Adipocyte (in vitro differentiated cells): Measurements from ENCODE around the gene THAP6.

Experiments
- DNase-seq: peaks from one replicate; pipeline ENCODE4 v3.0.0-alpha.2; 2015; ENCODE audit warnings: low read depth
- H3K27me3 ChIP-seq: replicated peaks from 2 replicates; pipeline ENCODE4 v1.7.0; 2013; ENCODE audit warnings: mild to moderate bottlenecking, low read length, moderate library complexity; ENCODE audit not compliant: control insufficient read depth, insufficient read depth
- H3K36me3 ChIP-seq: 2 replicates; pipeline ENCODE4 v1.7.0; 2013; ENCODE audit warnings: low read length, mild to moderate bottlenecking, moderate library complexity; ENCODE audit not compliant: control insufficient read depth, insufficient read depth, severe bottlenecking
- H3K4me1 ChIP-seq: 2 replicates; pipeline ENCODE4 v1.7.0; 2013; ENCODE audit warnings: mild to moderate bottlenecking, low read length, moderate library complexity; ENCODE audit not compliant: control insufficient read depth, insufficient read depth
- H3K4me3 ChIP-seq: 2 replicates; pipeline ENCODE4 v1.7.0; 2013; ENCODE audit warnings: mild to moderate bottlenecking, low read length, moderate library complexity
- H3K9ac ChIP-seq: 2 replicates; pipeline ENCODE4 v1.7.0; 2013; ENCODE audit warnings: mild to moderate bottlenecking, low read length, moderate library complexity
- H3K9me3 ChIP-seq: 2 replicates; pipeline ENCODE4 v1.7.0; 2013; ENCODE audit warnings: mild to moderate bottlenecking, low read length, moderate library complexity; ENCODE audit not compliant: control insufficient read depth

Gene THAP6

GRCh38 chr4:75547647-75548387, 33.5 kb downstream of the THAP6 start:
- Histone ChIP-seq H3K9ac (no peak overlapping the region), H3K4me1 (no peaks in the 10 kb centered on the region), H3K27me3 (no peaks in the 10 kb centered on the region), H3K4me3 (no peak overlapping the region), H3K9me3 (no peaks in the 10 kb centered on the region), H3K36me3 (no peaks in the 10 kb centered on the region)
- DNase-seq = no peak

DNA sequence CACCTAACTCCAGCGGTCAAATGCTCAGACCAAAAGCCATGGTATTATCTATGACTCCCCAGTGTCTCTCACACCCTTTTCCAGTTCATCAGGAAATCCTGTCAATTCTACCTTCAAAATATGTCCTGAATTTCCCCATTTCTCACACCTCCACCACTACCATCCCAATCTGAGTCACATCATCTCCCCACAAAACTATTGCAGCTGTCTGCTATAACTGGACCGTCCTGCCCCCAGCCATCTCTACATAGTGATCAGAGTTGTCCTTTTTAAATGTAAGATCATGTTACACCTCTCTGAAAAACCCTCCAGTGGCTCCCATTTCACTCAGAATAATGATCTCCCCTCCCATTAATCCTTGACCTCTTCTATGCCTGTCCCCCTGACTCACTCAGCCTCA, 34.7 kb downstream of the THAP6 start:
- no peaks in the 10 kb centered on the region for H3K27me3 ChIP-seq
- H3K9me3 ChIP-seq = no peaks in the 10 kb centered on the region
- H3K4me1 ChIP-seq = no peaks in the 10 kb centered on the region
- H3K9ac ChIP-seq = no peak overlapping the region
- H3K36me3 ChIP-seq = no peaks in the 10 kb centered on the region
- H3K4me3 ChIP-seq = no peak overlapping the region
- DNase-seq = no peak

GRCh38 chr4:75552452-75552851, 38.2 kb downstream of the THAP6 start:
- DNase-seq = no peak
- Histone ChIP-seq H3K27me3 (peaks cover 17% of the 10 kb centered on the region), H3K36me3 (no peaks in the 10 kb centered on the region), H3K9me3 (no peaks in the 10 kb centered on the region), H3K9ac (no peak overlapping the region), H3K4me1 (no peaks in the 10 kb centered on the region), H3K4me3 (no peak overlapping the region)

GRCh38 chr4:75555294-75556164, 41.3 kb downstream of the THAP6 start, which contains the start of gene ODAPH:
TSS of gene ODAPH (plus strand) at chr4:75556066. CDS start at chr4:75556083, 17 bp downstream.
- no peaks in the 10 kb centered on the region for H3K4me1 ChIP-seq
- H3K9ac ChIP-seq = no peak within 1 kb of the TSS
- DNase-seq = no peak
- H3K9me3 ChIP-seq = no peaks in the 10 kb centered on the region
- no peaks in the 10 kb centered on the region for H3K36me3 ChIP-seq
- H3K27me3 ChIP-seq = peaks cover 17% of the 10 kb centered on the region
- H3K4me3 ChIP-seq = no peak within 1 kb of the TSS

- Histone ChIP-seq H3K27me3 (peaks cover 17% of the 10 kb centered on the region), H3K4me1 (no peaks in the 10 kb centered on the region), H3K36me3 (no peaks in the 10 kb centered on the region), H3K4me3 (no peak overlapping the region), H3K9me3 (no peaks in the 10 kb centered on the region), H3K9ac (no peak overlapping the region)
- DNase-seq = no peak
Measured at GRCh38 chr4:75557696-75558095, 43.4 kb downstream of the THAP6 start.

DNA sequence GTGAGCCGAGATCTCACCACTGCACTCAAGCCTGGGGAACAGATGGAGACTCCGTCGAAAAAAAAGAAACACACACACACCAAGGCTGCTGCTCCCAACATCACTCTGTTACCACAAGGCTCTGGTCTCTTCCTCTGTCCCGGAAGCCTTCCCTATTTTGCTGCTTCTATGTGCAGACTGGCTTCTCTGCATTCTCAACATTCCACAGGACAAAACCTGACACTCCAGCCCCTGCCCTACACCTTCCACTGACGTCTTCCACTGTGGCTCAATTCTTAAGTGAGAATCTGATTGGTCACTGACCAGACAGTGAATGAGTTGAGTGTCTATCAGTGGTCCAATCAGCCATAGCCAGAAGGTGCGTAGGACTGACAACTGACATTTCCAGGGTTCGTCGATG, 47.5 kb downstream of the THAP6 start:
- no peak for DNase-seq
- peaks cover 4% of the 10 kb centered on the region for H3K4me1 ChIP-seq

GRCh38 chr4:75564023-75564422, 49.8 kb downstream of the THAP6 start:
- H3K9me3 ChIP-seq = no peaks in the 10 kb centered on the region
- no peak for DNase-seq
- H3K27me3 ChIP-seq = no peaks in the 10 kb centered on the region
- peaks cover 14% of the 10 kb centered on the region for H3K4me1 ChIP-seq
- no peak overlapping the region for H3K4me3 ChIP-seq
- H3K9ac ChIP-seq = no peak overlapping the region
- H3K36me3 ChIP-seq = no peaks in the 10 kb centered on the region

More for the DNA sequence above, 47.5 kb downstream of the THAP6 start:
- Histone ChIP-seq H3K9me3 (no peaks in the 10 kb centered on the region), H3K36me3 (no peaks in the 10 kb centered on the region), H3K27me3 (peaks cover under 1% of the 10 kb centered on the region), H3K9ac (no peak overlapping the region), H3K4me3 (no peak overlapping the region)

GRCh38 chr4:75565481-75565880, 51.2 kb downstream of the THAP6 start:
- no peak for DNase-seq
- Histone ChIP-seq H3K4me1 (peaks cover 14% of the 10 kb centered on the region), H3K9me3 (no peaks in the 10 kb centered on the region), H3K9ac (no peak overlapping the region), H3K27me3 (no peaks in the 10 kb centered on the region), H3K4me3 (no peak overlapping the region), H3K36me3 (no peaks in the 10 kb centered on the region)

GRCh38 chr4:75566911-75567310, 52.6 kb downstream of the THAP6 start:
- peaks cover 14% of the 10 kb centered on the region for H3K4me1 ChIP-seq
- no peak overlapping the region for H3K9ac ChIP-seq
- H3K9me3 ChIP-seq = no peaks in the 10 kb centered on the region
- no peaks in the 10 kb centered on the region for H3K36me3 ChIP-seq
- DNase-seq = peak; percentile 13
- peaks cover 4% of the 10 kb centered on the region for H3K27me3 ChIP-seq
- H3K4me3 ChIP-seq = no peak overlapping the region

DNA sequence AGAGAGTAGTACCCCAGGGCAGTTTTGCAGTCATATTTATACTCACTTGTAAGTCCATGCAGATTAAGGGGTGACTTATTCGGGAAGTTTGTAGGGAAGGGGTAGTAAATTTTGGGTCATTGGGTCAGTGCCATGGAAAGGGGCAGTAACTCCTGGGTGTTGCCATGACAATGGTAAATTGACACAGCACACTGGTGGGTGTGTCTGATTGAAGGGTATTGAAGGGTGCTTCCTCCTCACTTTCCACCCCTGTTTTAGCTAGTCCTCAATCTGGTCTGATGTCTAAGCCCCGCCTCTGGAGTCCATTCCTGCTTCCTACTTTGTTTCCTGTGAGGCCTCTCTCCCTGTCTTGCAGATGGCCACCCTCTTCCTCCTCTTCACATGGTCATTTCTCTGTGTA, 53.5 kb downstream of the THAP6 start:
- Histone ChIP-seq H3K4me1 (peaks cover 14% of the 10 kb centered on the region), H3K9ac (no peak overlapping the region), H3K4me3 (no peak overlapping the region), H3K9me3 (no peaks in the 10 kb centered on the region), H3K27me3 (peaks cover 4% of the 10 kb centered on the region), H3K36me3 (no peaks in the 10 kb centered on the region)
- DNase-seq = no peak
